Activated CD8-positive, alpha-beta memory T cell treated with anti-CD3 and anti-CD28 coated beads, Interleukin-2, amount 10 ng/mL, durations not matched to agents 7 days and 5 days (primary cell): ENCODE results near the gene NIM1K. TPM values are rescaled to one million over a fixed set of nuclear protein-coding genes. Genes with fewer than 3 reads are reported as not detected.
"Not testable (repeated sequence)": the region's sequence is repeated elsewhere in the genome, so short reads cannot be mapped to it uniquely, and the experiment has no call there.

ENCODE experiments used
- ATAC-seq: fragments of 150-1000 bp; cut with Tn5 transposase; one replicate; pipeline ENCODE4 v1.10.0; 2021; ENCODE audit warnings: moderate library complexity
- CTCF ChIA-PET: fragments of 350-600 bp; sonication (Branson Sonifier 250); formaldehyde crosslinking; loops from one replicate; lab custom pipeline; 2021; ENCODE audit warnings: antibody characterized with exemption; lab: Charles Lee
- DNase-seq: peaks from one replicate; pipeline ENCODE4 v3.0.0-alpha.2; 2020
- H3K27ac Mint-ChIP-seq: one replicate; pipeline ENCODE4 v1.8.0; 2021; ENCODE audit warnings: mild to moderate bottlenecking, mixed read lengths
- H3K27me3 Mint-ChIP-seq: one replicate; pipeline ENCODE4 v1.8.0; 2021; ENCODE audit warnings: mixed read lengths
- H3K36me3 Mint-ChIP-seq: one replicate; pipeline ENCODE4 v1.8.0; 2021; ENCODE audit warnings: mild to moderate bottlenecking, mixed read lengths
- H3K4me1 Mint-ChIP-seq: one replicate; pipeline ENCODE4 v1.8.0; 2021; ENCODE audit warnings: mixed read lengths
- H3K4me3 Mint-ChIP-seq: one replicate; pipeline ENCODE4 v1.8.0; 2021; ENCODE audit warnings: mild to moderate bottlenecking, moderate library complexity, mixed read lengths
- H3K9me3 Mint-ChIP-seq: one replicate; pipeline ENCODE4 v1.8.0; 2022; ENCODE audit warnings: low read depth, mixed read lengths
- total RNA-seq, 2 experiments: library from RNA; stranded (reverse); gene quantifications; one replicate each; pipeline ENCODE4 v1.2.3, GENCODE V29; 2021

Gene NIM1K
- total RNA-seq, 2 experiments from 2014 or later, result 0.50 to 0.66 TPM

DNA sequence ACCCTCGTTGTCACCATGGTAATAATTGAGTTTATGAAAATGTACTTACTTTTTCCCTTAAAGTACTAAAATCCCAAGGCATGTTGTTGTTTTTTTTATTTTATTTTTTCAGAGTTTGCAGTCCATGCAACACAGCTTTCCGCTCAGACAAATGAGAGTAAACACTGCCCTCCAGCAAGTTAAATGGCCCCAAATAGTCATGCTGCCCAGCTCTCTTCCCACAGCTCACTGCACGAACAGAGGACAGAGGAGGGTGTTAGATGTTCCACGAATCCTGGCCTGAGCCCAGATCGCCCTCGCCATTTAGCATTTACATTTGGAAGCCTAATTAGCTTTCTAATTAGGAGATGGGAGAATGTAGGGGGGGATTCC, 1.9 kb downstream of the NIM1K start:
- DNase-seq (no peak), ATAC-seq (no peak)
- peaks cover 29% of the 10 kb centered on the region for H3K4me1 Mint-ChIP-seq
- no peak overlapping the region for H3K27ac Mint-ChIP-seq
- CTCF ChIA-PET, result interaction anchor here (0.5 to 1.6 kb wide), 5 partner anchors 12 to 196 kb away, joined by 3 to 5 read pairs (median 3); no protein-coding TSS in a partner anchor
- H3K36me3 Mint-ChIP-seq, result peaks cover 2% of the 10 kb centered on the region
- H3K4me3 Mint-ChIP-seq, result peak overlapping the region; percentile 73
- peaks cover 26% of the 10 kb centered on the region for H3K27me3 Mint-ChIP-seq
- H3K9me3 Mint-ChIP-seq, result no peaks in the 10 kb centered on the region

DNA sequence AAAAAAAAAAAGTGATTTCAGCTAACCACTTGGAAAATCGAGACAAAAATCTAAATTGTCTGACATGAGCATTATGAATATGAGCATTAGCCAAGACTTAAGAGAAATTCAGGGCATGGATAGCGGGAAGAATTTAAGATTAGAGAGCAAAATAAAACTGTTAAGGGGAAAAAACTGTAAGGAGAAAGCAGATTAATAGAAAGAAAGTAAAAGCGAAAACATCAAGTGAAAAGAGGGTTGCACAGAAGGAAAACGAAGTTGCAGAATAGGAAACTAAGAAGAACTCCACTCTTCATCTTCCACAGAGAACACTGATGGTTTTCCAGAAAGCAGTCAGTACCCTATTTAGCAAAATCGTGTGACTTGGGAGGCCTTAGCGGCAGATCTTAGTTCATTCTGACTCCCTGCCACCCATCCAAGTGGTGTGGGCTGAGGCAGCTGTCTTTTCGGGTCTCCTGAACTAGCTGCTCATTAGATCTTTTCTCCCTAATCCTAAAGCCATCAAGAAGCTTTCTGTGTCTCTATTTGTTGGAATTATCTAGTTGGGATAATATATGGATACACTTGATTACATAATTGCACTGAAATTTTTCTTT, 3.7 kb downstream of the NIM1K start:
- Mint-ChIP-seq H3K9me3 (no peaks in the 10 kb centered on the region), H3K4me1 (peaks cover 28% of the 10 kb centered on the region)

DNA sequence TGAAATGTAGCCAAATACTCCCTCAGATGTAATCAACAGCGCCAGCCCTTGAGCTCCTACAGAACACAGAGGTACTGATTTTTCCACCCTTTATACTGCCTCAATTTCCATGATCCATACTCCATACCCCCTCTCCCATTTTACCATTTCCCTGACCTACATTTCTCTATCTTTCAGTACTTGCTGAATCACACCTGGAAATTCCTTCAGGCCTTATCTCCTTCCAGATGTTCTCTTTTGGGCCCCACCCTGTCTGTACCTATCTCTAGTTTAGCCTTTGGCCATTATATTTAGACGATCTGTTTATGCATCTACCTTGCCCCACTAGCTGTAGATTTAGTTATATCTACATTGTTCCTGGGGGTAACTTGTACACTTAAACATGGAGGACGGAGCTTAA, 5.5 kb downstream of the NIM1K start:
- no peak for ATAC-seq
- Mint-ChIP-seq H3K27me3 (peaks cover 8% of the 10 kb centered on the region), H3K4me3 (no peak overlapping the region), H3K27ac (no peak overlapping the region), H3K4me1 (peaks cover 18% of the 10 kb centered on the region), H3K9me3 (no peaks in the 10 kb centered on the region), H3K36me3 (no peaks in the 10 kb centered on the region)
- CTCF ChIA-PET, result interaction anchor here (0.9 to 1.4 kb wide), 3 partner anchors 79 to 416 kb away, joined by 3 to 5 read pairs (median 3); no protein-coding TSS in a partner anchor
- no peak for DNase-seq

More for the DNA sequence above, 3.7 kb downstream of the NIM1K start:
- DNase-seq, result no peak
- ATAC-seq, result no peak
- H3K4me3 Mint-ChIP-seq, result no peak overlapping the region
- no peaks in the 10 kb centered on the region for H3K36me3 Mint-ChIP-seq
- H3K27me3 Mint-ChIP-seq, result peaks cover 20% of the 10 kb centered on the region
- CTCF ChIA-PET, result interaction anchor here (0.9 to 1.0 kb wide), 2 partner anchors 117 to 360 kb away, joined by 3 read pairs; no protein-coding TSS in a partner anchor
- H3K27ac Mint-ChIP-seq, result no peak overlapping the region

DNA sequence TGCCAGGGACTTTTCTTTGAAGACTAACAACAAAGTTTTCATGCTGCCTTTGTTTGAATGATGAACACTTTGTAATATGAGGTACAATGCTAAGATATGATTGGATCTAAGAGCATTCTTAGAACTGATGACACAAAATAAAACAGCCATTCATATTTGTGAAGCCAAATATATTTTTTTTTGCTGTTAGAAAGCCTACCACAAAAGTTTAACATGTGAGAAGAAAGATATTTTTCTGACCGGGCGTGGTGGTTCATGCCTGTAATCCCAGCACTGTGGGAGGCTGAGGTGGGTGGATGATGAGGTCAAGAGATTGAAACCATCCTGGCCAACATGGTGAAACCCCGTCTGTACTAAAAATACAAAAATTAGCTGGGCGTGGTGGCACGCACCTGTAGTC, 9.4 kb downstream of the NIM1K start:
- H3K36me3 Mint-ChIP-seq, H3K27ac Mint-ChIP-seq, H3K4me1 Mint-ChIP-seq, H3K9me3 Mint-ChIP-seq, H3K4me3 Mint-ChIP-seq, H3K27me3 Mint-ChIP-seq, ATAC-seq, CTCF ChIA-PET, DNase-seq: not testable (repeated sequence)

DNA sequence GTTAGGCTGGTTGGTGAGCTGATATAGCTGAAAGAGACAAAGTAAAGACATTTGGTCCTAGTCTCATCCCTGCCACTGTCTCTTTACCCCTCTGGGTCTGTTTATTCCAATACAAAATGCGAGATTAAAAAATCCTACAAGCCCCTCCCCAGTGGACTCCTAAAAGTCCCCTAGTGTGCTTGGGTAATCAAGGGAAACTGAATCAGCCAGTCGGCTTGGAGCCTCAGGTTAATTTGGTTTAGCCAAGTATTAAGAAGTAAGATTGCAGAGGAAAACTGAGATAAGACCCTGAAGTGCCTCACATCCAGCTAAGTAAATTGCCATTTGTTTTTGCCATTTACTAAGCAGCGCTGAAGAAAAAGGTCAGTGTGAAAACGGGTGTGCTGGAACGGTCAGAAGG, 10.4 kb downstream of the NIM1K start:
- H3K27me3 Mint-ChIP-seq, result no peaks in the 10 kb centered on the region
- CTCF ChIA-PET, result no interaction called here
- no peak for ATAC-seq

DNA sequence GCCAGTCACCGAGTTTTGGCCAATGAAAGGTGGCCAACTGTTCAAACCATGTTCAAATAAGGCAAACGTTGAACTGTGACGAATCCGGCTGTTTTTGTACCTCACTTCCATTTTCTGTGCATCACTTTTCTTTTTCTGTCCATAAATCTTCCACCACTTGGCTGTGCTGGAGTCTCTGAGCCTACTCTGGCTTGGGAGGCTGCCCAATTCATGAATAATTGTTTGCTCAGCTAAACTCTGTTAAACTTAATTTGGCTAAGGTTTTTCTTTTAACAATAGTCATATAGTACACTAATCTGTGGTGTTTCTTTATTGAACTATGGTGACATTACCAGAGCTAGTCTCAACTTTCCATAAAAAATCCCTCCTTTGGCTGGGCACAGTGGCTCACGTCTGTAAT, 11.3 kb downstream of the NIM1K start:
- peaks cover 3% of the 10 kb centered on the region for H3K27me3 Mint-ChIP-seq
- no peaks in the 10 kb centered on the region for H3K4me1 Mint-ChIP-seq
- no peak for ATAC-seq
- CTCF ChIA-PET, result no interaction called here
- no peak overlapping the region for H3K4me3 Mint-ChIP-seq
- H3K36me3 Mint-ChIP-seq, result no peaks in the 10 kb centered on the region
- H3K9me3 Mint-ChIP-seq, result no peaks in the 10 kb centered on the region
- H3K27ac Mint-ChIP-seq, result no peak overlapping the region
- DNase-seq, result no peak

More for the DNA sequence above, 10.4 kb downstream of the NIM1K start:
- Mint-ChIP-seq H3K4me1 (no peaks in the 10 kb centered on the region), H3K36me3 (no peaks in the 10 kb centered on the region), H3K9me3 (no peaks in the 10 kb centered on the region), H3K4me3 (no peak overlapping the region), H3K27ac (no peak overlapping the region)
- no peak for DNase-seq

DNA sequence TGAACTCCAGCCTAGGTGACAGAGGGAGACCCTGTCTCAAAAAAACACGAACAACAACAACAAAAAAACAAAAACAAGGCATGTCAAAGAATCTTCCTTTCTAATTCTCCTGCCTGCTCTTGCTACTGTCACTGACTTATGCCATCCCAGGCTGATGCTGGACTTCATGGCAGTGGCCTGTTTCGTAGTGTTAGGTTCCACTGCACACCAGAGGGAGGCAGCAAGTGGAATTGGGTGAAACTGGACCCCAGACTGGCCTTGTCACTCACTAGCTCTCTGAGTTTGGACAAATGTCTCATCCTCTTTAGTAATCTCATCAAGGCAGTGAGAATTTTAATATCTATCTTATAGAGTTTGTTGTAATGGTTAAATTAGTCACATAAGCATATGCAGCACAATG, 12.9 kb downstream of the NIM1K start:
- Mint-ChIP-seq H3K27me3 (peaks cover 7% of the 10 kb centered on the region), H3K36me3 (no peaks in the 10 kb centered on the region), H3K27ac (no peak overlapping the region), H3K4me1 (no peaks in the 10 kb centered on the region), H3K4me3 (no peak overlapping the region), H3K9me3 (no peaks in the 10 kb centered on the region)
- ATAC-seq (no peak), DNase-seq (no peak)
- CTCF ChIA-PET, result no interaction called here

DNA sequence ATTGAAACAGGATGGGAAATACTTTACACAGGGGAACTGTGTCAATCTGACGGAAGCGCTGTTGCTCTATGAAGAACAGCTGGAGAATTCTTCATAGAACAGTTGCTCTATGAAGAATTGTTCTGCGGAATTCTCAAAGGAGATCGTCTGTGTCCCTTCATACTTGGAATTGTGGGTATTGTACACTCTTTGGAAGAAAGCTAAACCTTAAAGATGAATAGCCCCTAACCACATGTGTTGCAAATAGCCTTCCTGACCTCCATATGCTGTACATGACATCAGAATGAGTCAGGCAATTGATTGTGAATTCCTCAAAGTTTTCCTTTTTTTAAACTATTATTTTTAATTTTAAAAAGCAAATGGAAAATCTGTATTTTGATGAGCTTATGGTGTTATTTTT, 15.6 kb downstream of the NIM1K start:
- Mint-ChIP-seq H3K27ac (no peak overlapping the region), H3K36me3 (no peaks in the 10 kb centered on the region), H3K9me3 (no peaks in the 10 kb centered on the region), H3K4me3 (no peak overlapping the region), H3K27me3 (peaks cover 19% of the 10 kb centered on the region), H3K4me1 (no peaks in the 10 kb centered on the region)
- CTCF ChIA-PET, result no interaction called here
- ATAC-seq (no peak), DNase-seq (no peak)

DNA sequence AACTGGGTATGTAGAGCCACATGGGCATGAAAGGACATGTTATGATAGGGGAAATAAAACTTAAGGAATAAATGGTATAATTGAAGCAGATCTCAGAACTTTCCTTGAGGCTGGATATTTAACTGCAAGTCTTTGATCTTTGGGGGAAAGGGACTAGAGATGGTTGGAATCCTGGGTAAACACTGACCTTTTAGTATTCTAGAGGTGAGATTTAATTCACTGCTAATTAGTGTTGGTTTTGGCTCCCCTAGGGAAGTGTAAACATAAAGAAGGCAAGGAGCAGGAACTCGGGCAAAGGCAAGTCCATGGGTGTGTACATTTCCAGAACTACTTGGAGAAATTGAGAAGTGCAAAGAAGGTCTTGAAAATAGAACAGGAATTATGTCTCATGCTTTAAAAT, 16.6 kb downstream of the NIM1K start:
- Mint-ChIP-seq H3K27me3 (peaks cover 19% of the 10 kb centered on the region), H3K27ac (no peak overlapping the region), H3K36me3 (no peaks in the 10 kb centered on the region), H3K9me3 (no peaks in the 10 kb centered on the region), H3K4me3 (no peak overlapping the region), H3K4me1 (no peaks in the 10 kb centered on the region)
- DNase-seq (no peak), ATAC-seq (no peak)
- CTCF ChIA-PET, result no interaction called here

DNA sequence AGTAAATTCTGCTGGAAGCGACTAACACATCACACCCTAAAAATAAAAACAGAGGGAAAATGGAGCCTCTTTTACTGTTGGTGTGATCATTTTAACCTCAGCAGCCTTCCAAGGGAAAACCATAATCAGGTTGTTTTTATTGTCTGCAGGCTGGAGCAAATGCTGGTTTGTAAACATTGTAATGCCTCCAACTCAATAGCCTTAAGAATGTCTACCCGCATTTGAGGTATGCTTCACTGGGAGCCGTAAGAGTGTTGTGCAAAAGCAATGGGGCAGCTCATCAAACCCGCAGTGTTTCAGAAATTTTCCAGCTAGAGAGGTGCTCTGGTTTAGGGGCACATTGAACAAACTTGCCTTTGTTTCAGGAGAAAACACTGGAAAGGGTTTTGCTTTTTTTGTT, 17.0 kb downstream of the NIM1K start:
- no peaks in the 10 kb centered on the region for H3K36me3 Mint-ChIP-seq
- CTCF ChIA-PET, result no interaction called here
- peaks cover 22% of the 10 kb centered on the region for H3K27me3 Mint-ChIP-seq
- H3K4me3 Mint-ChIP-seq, result no peak overlapping the region
- H3K4me1 Mint-ChIP-seq, result no peaks in the 10 kb centered on the region
- H3K27ac Mint-ChIP-seq, result no peak overlapping the region
- no peaks in the 10 kb centered on the region for H3K9me3 Mint-ChIP-seq
- DNase-seq (no peak), ATAC-seq (no peak)

DNA sequence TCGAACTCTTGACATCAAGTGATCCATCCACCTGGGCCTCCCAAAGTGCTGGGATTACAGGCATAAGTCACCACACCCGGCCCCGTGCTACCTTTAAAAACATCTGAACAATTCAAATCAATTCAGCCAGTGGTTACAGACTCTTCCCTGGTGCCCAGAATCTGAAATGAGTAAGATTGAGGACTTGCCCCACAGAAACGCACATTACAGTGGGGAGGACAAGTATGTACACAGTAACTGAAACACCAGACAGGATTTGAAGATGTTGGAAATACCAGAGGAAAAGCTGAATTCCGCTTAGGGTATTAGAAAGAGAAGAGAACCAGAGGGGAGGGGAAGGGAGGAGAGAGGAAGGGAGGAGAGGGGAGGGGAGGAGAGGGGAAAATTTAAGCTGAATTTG, 17.8 kb downstream of the NIM1K start:
- ATAC-seq (no peak), DNase-seq (no peak)
- Mint-ChIP-seq H3K27me3 (peaks cover 22% of the 10 kb centered on the region), H3K4me1 (no peaks in the 10 kb centered on the region), H3K27ac (no peak overlapping the region), H3K36me3 (no peaks in the 10 kb centered on the region), H3K4me3 (no peak overlapping the region), H3K9me3 (no peaks in the 10 kb centered on the region)
- CTCF ChIA-PET, result no interaction called here

DNA sequence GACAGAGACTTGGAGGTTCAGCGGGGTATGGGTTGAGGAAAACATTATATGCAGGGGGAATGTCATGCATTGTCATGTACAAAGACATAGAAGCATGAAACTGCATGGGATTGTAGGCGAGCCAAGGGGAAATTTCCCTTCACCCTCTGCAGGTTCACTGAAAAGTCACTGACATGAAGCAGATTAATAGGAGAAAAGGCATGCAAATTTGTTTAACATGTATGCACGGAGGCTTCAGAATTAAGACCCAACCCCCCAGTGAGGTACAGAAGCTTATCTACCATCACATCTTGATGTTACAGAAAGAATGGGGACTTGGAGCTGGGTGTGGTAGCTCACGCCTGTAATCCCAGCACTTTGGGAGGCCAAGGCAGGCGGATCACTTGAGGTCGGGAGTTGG, 18.5 kb downstream of the NIM1K start:
- H3K9me3 Mint-ChIP-seq, result no peaks in the 10 kb centered on the region
- no peak overlapping the region for H3K4me3 Mint-ChIP-seq
- peaks cover 22% of the 10 kb centered on the region for H3K27me3 Mint-ChIP-seq
- H3K27ac Mint-ChIP-seq, result no peak overlapping the region
- H3K36me3 Mint-ChIP-seq, result no peaks in the 10 kb centered on the region
- ATAC-seq (no peak), DNase-seq (no peak)
- H3K4me1 Mint-ChIP-seq, result no peaks in the 10 kb centered on the region
- CTCF ChIA-PET, result no interaction called here

DNA sequence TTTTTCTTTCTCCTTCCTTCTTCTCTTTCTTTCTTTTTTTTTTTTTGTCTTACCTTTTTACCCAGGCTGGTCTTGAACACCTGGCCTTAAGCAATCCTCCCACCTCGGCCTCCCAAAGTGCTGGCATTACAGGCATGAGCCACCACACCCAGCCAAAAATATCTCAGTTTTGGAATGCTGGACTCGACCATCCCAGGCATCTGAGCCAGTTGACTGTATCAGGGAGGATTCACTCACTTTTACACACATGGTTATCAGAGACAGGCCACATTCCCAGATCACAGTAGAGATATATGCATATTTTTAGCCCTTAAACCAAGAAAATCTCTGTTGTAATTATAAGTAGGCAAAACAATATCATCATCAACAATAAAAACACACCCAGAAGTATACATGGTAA, 21.9 kb downstream of the NIM1K start:
- DNase-seq (no peak), ATAC-seq (no peak)
- Mint-ChIP-seq H3K4me3 (no peak overlapping the region), H3K27ac (no peak overlapping the region), H3K27me3 (peaks cover 16% of the 10 kb centered on the region), H3K36me3 (peaks cover 2% of the 10 kb centered on the region), H3K4me1 (no peaks in the 10 kb centered on the region), H3K9me3 (peaks cover 2% of the 10 kb centered on the region)
- CTCF ChIA-PET, result no interaction called here

DNA sequence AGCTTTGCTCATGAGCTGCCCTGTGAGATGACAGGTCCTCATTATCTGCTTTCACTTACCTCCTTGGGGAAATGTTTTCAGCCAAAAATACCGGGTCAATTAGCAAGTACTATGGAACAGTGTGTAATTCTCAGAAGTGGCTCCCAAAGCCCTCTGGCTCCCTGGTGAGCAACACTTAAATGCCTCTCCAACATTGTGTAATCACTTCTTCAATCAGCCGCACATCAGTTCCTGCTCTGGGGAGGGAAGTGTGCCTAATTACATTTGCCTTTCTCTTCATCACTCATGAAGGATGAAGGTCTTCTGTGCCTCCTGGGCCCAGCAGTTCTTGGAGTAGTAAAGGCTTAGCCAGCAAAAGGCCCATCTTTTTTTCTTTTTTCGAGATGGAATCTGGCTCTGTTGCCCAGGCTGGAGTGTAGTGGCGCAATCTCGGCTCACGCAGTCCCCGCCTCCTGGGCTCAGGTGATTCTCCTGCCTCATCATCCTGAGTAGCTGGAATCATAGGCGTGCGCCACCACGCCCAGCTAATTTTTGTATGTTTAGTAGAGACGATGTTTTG, 23.1 kb downstream of the NIM1K start:
- CTCF ChIA-PET, result no interaction called here
- Mint-ChIP-seq H3K9me3 (peaks cover 2% of the 10 kb centered on the region), H3K4me1 (no peaks in the 10 kb centered on the region), H3K27ac (no peak overlapping the region), H3K27me3 (peaks cover 16% of the 10 kb centered on the region), H3K4me3 (no peak overlapping the region), H3K36me3 (peaks cover 2% of the 10 kb centered on the region)
- ATAC-seq (no peak), DNase-seq (no peak)
